Epithelial cell of esophagus (primary cell): Measurements from ENCODE around the gene FBP1.

ENCODE experiments used
- DNase-seq: peaks from one replicate; pipeline ENCODE4 v3.0.0; 2010; ENCODE audit warnings: low read depth
- H3K4me3 ChIP-seq: 2 replicates; pipeline ENCODE4 v1.5.1; 2011; ENCODE audit warnings: mild to moderate bottlenecking, low read length, control low read depth
- CTCF ChIP-seq: IDR thresholded peaks from 2 replicates; pipeline ENCODE4 v1.5.1; 2011; ENCODE audit warnings: low read depth, mild to moderate bottlenecking, low read length, control low read depth, inconsistent platforms; ENCODE audit not compliant: insufficient read depth; ENCODE audit errors: missing control alignments

The FBP1 gene

GRCh38 chr9:94632737-94633136, 6.6 kb downstream of the FBP1 start:
- DNase-seq, result no peak
- H3K4me3 ChIP-seq, result no peak overlapping the region
- no peak for TF ChIP-seq CTCF

DNA sequence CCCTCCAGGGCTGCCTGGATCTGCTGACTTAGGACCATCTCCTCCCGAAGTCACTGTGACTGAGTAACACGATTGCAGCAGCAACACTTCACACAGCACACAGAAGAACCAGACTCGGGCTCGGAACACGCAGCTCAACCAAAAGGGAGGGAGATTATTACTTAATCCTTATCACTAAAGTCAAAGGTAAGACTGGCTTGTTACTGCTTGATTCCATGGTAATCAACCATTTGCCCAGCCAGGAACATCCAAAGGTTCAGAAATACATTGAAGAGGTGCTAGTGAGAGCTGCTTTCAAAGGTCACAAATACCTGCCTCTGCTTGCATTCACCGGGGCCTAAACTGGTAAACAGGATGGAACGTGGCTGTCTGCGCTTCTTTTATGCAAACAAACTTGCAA, 7.7 kb downstream of the FBP1 start:
- no peak overlapping the region for H3K4me3 ChIP-seq
- peak; percentile 24 for DNase-seq
- TF ChIP-seq CTCF, result no peak

DNA sequence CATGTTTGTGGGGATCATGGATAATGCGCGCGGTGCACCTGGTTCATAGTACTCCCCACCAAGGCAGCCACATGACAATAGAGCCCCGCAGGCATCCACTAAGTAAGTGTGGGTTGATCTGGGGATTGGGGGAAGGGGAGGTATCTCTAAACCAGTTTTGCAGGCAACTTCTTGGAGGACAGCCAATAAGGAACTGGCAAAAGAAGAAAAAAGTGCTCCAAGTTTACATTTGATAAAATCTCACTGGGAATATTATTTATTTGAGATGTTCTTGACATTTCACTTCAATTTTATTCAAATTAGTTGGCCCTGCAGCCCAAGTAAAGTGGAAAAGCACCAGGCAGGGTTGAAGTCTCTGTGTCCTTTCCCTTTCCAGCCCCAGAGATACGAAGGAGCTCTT, 8.5 kb downstream of the FBP1 start:
- DNase-seq, result peak; percentile 77
- H3K4me3 ChIP-seq, result no peak overlapping the region
- TF ChIP-seq CTCF, result no peak

DNA sequence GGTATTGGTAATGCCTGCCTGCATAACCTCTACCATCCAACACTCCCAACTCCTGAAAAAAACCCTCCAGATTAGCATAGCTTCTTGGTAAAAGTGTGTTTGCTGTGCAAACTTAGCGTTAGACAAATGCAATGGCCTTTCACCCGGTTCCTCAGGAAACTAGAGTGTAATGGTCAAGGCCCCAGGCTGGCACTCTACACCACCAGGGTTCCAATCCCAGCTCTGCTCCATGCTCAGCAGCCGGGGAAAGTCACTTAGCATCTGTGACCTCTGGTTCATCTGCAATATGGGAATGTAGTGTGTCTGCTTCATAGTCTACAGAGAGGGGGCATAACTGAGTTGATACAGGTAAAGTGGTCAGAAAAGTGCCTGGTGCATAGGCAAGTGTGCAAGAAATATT, 9.0 kb downstream of the FBP1 start:
- TF ChIP-seq CTCF, result no peak
- no peak for DNase-seq
- H3K4me3 ChIP-seq, result no peak overlapping the region

- TF ChIP-seq CTCF, result no peak
- no peak overlapping the region for H3K4me3 ChIP-seq
- DNase-seq, result no peak
These were observed 12.0 kb downstream of the FBP1 start for GRCh38 chr9:94627287-94627686.

DNA sequence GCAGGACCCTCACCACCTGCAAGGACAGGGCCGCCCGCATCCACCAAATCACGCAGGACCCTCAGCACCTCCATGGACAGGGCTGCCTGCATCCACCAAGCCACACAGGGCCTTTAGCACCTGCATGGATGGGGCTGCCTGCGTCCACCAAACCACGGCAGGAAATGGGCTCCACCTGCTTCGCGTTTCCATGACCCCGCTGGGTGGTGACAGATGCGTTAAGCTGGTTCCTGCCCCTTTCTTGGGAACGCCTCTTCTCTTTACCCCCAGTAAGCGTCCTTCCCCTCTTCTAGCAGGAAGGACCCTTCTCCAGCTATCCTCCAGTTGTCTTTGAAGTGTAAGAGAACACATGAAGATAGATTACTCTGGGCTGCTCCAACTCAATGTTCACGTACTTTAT, 13.5 kb downstream of the FBP1 start:
- DNase-seq, result no peak
- no peak overlapping the region for H3K4me3 ChIP-seq
- no peak for TF ChIP-seq CTCF

DNA sequence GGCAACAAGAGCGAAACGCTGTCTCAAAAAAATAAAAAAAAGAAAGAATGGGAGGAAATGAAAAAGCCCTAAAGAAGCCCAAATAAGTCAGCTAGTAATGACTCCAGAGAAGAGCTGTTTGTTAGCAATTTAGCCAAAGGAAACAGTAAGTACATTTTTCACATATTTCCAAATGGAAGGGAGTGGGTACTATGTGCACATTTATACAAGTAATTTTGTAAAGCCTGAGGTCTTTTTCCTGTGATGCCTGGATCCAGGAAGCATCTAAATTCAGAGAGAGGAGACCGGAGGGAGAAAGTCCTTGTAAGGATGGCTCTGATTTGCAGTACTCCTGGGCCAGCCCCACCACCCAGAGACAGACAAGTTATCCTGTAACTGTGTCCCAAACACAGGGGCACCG, 14.7 kb downstream of the FBP1 start:
- TF ChIP-seq CTCF, result no peak

More for the DNA sequence above, 14.7 kb downstream of the FBP1 start:
- DNase-seq, result no peak
- H3K4me3 ChIP-seq, result no peak overlapping the region
